Keratinocyte (primary cell): ENCODE data around the gene EIF4G1.

Experiments
- EZH2 ChIP-seq: IDR thresholded peaks from one replicate; pipeline ENCODE4 v1.6.1; 2012; ENCODE audit warnings: inconsistent platforms, mild to moderate bottlenecking, low read length, moderate library complexity
- TF ChIP-seq, protein P1 (sequence below), 3 experiments: IDR thresholded peaks in 1 of 3; conservative IDR thresholded peaks in 1 of 3; optimal IDR thresholded peaks in 1 of 3; 2 replicates in 2 of 3; 3 replicates in 1 of 3; pipeline versions ENCODE3 to v1.5.1; 2011; ENCODE audit warnings: low read length in 3 of 3, mild to moderate bottlenecking in 3 of 3, moderate library complexity in 2 of 3, control low read depth in 1 of 3, inconsistent platforms in 1 of 3; ENCODE audit not compliant: insufficient read depth in 2 of 3; ENCODE audit errors: extremely low read depth in 1 of 3

DNA sequence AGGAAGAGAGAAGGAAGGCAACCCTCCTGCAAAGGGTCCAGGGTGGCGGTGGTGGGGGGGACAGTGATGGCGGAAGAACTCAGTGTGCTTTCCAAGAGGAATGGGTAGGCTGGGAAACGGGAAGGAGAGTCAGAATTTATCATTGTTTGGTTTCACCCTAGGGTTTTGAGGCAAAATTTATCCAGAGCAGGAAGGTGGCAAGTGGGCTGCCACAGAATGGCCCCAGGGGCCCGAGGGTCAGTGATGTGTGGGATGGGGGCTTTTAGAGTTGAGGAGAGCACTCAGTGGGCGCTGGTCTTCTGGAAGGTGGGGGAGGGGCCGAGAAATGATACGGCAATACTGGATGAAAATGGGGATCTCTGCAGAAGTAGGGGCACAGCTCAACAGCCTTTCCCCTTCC is 23.6 kb downstream of the EIF4G1 start:
- TF ChIP-seq, protein P1, sequence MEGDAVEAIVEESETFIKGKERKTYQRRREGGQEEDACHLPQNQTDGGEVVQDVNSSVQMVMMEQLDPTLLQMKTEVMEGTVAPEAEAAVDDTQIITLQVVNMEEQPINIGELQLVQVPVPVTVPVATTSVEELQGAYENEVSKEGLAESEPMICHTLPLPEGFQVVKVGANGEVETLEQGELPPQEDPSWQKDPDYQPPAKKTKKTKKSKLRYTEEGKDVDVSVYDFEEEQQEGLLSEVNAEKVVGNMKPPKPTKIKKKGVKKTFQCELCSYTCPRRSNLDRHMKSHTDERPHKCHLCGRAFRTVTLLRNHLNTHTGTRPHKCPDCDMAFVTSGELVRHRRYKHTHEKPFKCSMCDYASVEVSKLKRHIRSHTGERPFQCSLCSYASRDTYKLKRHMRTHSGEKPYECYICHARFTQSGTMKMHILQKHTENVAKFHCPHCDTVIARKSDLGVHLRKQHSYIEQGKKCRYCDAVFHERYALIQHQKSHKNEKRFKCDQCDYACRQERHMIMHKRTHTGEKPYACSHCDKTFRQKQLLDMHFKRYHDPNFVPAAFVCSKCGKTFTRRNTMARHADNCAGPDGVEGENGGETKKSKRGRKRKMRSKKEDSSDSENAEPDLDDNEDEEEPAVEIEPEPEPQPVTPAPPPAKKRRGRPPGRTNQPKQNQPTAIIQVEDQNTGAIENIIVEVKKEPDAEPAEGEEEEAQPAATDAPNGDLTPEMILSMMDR (optimal IDR thresholded peaks at IDR 0.05 in 1 of 3, IDR thresholded peaks at IDR 0.05 in 1 of 3, conservative IDR thresholded peaks at IDR 0.05 in 1 of 3; ENCODE audit: extremely low read depth in 1 of 3, insufficient read depth in 2 of 3, low read length in 3 of 3) = no peak
- TF ChIP-seq EZH2 = no peak
